Stimulated activated naive CD4-positive, alpha-beta T cell treated with Interleukin-2 at 50 U/mL for 16 hours (primary cell): ENCODE data around the gene UBE2E2.
"Not testable (repeated sequence)": the region's sequence is repeated elsewhere in the genome, so short reads cannot be mapped to it uniquely, and the experiment has no call there.

Source experiments
- DNase-seq: peaks from one replicate; lab custom pipeline; 2025; lab: John Stamatoyannopoulos, UW

The UBE2E2 gene

GRCh38 chr3:23202921-23203707, at the start of gene UBE2E2:
UBE2E2 (plus strand) TSS chr3:23203327.
- peak; percentile 1 for DNase-seq

GRCh38 chr3:23153436-23153835, 49.7 kb upstream of the UBE2E2 start:
- no peak for DNase-seq

GRCh38 chr3:23157331-23157730, 45.8 kb upstream of the UBE2E2 start:
- DNase-seq = no peak

GRCh38 chr3:23159929-23160328, 43.2 kb upstream of the UBE2E2 start:
- no peak for DNase-seq

- no peak for DNase-seq
Observed at GRCh38 chr3:23161308-23161707, 41.8 kb upstream of the UBE2E2 start.

GRCh38 chr3:23161896-23162570, 41.1 kb upstream of the UBE2E2 start:
- no peak for DNase-seq

GRCh38 chr3:23162934-23163333, 40.2 kb upstream of the UBE2E2 start:
- no peak for DNase-seq

GRCh38 chr3:23164746-23165145, 38.4 kb upstream of the UBE2E2 start:
- DNase-seq = no peak

- DNase-seq = no peak
Observed at GRCh38 chr3:23165571-23165970, 37.6 kb upstream of the UBE2E2 start.

GRCh38 chr3:23166276-23166675, 36.9 kb upstream of the UBE2E2 start:
- DNase-seq = no peak

- DNase-seq = no peak
Observed at GRCh38 chr3:23166845-23167244, 36.3 kb upstream of the UBE2E2 start.

GRCh38 chr3:23169551-23169950, 33.6 kb upstream of the UBE2E2 start:
- no peak for DNase-seq

- DNase-seq = no peak
Observed at GRCh38 chr3:23170291-23170690, 32.8 kb upstream of the UBE2E2 start.

- no peak for DNase-seq
Observed at GRCh38 chr3:23172059-23172458, 31.1 kb upstream of the UBE2E2 start.

- no peak for DNase-seq
Observed at GRCh38 chr3:23174426-23175039, 28.6 kb upstream of the UBE2E2 start.

- no peak for DNase-seq
Observed at GRCh38 chr3:23175341-23176083, 27.6 kb upstream of the UBE2E2 start.

- DNase-seq = not testable (repeated sequence)
Observed at GRCh38 chr3:23176839-23177238, 26.3 kb upstream of the UBE2E2 start.

GRCh38 chr3:23182996-23183513, 20.1 kb upstream of the UBE2E2 start:
- DNase-seq = no peak

- DNase-seq = no peak
Observed at GRCh38 chr3:23183731-23184130, 19.4 kb upstream of the UBE2E2 start.

GRCh38 chr3:23185861-23186260, 17.3 kb upstream of the UBE2E2 start:
- DNase-seq = no peak

- no peak for DNase-seq
Observed at GRCh38 chr3:23189187-23189586, 13.9 kb upstream of the UBE2E2 start.

GRCh38 chr3:23192816-23193215, 10.3 kb upstream of the UBE2E2 start:
- DNase-seq = no peak
